Vagina (tissue), 2 donors: ENCODE measurements around the gene TOX3.

Experiments
- POLR2A ChIP-seq, 2 donors: fragments of 450-650 bp; IDR thresholded peaks; one replicate each; pipeline ENCODE4 v1.6.1; 2017; ENCODE audit warnings: antibody characterized with exemption in 2 of 2, mild to moderate bottlenecking in 2 of 2, moderate library complexity in 2 of 2
- POLR2AphosphoS5 ChIP-seq, 2 donors: sonication (generic); formaldehyde crosslinking; IDR thresholded peaks; one replicate each; pipeline ENCODE4 v1.9.0; 2017; ENCODE audit warnings: antibody characterized with exemption in 2 of 2, mild to moderate bottlenecking in 2 of 2, low read depth in 1 of 2; ENCODE audit not compliant: insufficient read depth in 1 of 2
- TF ChIP-seq, protein P1 (sequence below), 3 experiments: fragments of 450-650 bp in 2 of 3; fragments of 200-600 bp in 1 of 3; sonication (generic) in 1 of 3; IDR thresholded peaks; one replicate each; pipeline ENCODE4 v1.5.1; 2017 to 2019; ENCODE audit warnings: antibody characterized with exemption in 3 of 3, mild to moderate bottlenecking in 2 of 3, moderate library complexity in 2 of 3

DNA sequence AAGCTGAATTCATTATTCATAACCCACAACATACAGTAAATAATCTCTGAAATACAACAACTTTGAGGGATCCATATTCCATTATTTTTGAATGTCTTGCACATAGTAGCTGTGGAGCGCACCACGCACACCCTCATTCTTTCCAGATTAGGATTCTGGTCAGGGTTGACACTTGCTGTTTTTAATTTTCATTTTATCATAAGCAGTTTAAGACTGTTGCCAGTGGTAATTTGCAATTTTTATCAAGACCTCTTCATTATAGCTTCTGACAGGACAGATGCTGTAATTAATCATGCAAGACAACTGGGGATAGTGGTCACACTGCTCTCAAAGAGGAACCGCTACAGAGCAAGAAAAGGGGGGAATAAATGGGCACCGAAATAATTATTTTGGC lies 109.7 kb downstream of the TOX3 start:
- TF ChIP-seq, protein P1, sequence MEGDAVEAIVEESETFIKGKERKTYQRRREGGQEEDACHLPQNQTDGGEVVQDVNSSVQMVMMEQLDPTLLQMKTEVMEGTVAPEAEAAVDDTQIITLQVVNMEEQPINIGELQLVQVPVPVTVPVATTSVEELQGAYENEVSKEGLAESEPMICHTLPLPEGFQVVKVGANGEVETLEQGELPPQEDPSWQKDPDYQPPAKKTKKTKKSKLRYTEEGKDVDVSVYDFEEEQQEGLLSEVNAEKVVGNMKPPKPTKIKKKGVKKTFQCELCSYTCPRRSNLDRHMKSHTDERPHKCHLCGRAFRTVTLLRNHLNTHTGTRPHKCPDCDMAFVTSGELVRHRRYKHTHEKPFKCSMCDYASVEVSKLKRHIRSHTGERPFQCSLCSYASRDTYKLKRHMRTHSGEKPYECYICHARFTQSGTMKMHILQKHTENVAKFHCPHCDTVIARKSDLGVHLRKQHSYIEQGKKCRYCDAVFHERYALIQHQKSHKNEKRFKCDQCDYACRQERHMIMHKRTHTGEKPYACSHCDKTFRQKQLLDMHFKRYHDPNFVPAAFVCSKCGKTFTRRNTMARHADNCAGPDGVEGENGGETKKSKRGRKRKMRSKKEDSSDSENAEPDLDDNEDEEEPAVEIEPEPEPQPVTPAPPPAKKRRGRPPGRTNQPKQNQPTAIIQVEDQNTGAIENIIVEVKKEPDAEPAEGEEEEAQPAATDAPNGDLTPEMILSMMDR (IDR thresholded peaks at IDR 0.05), result no peak
- TF ChIP-seq POLR2AphosphoS5 (IDR thresholded peaks at IDR 0.05; ENCODE audit: insufficient read depth in 1 of 2, low read depth in 1 of 2) (no peak), POLR2A (IDR thresholded peaks at IDR 0.05) (no peak)
